HG03432 (cell line): ENCODE results near the gene GPX8.

Experiments
- ATAC-seq: cut with Tn5 transposase; IDR thresholded peaks from one replicate; pipeline ENCODE4 v1.9.1; 2021; ENCODE audit warnings: mild to moderate bottlenecking, moderate library complexity; ENCODE audit not compliant: unreplicated experiment

The GPX8 gene

DNA sequence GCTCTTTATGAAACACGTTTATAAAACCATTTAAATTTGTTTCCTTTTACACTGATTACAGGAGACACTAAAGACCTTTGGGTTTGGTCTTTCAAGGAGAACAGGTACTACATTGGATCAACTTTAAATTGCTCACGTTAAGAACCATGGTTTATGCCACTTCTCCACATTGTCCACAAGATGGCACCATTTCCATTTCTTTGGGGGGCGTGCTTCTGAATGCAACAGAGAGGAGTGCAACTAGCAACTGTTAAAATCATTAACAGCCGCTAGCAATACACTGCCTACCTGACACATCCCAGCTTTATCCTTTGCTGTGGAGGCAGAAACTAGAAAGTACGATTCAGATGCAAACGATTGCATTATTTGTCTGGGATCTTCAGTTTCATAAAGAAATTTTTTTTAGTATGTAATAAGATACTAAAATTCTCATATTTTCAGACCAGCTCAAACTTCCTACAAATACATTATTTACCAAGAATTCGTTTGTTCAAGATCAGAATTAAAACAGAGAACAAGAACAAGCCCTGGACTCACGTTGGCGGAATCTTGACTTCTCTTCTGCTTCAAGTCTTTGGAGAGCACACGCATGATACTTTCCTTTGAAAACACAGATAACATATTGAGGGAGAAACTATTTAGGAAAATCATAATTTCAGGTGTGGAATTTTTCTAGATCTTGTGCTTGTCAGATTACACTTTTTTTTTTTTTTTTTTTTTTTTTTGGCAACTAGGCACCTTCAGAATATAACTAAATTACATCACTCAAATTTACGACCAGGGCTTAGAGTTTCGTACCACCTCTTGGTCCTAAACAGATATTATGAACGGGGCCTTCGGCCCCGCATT lies 12.3 kb downstream of the GPX8 start:
- peak; percentile 52 for ATAC-seq

DNA sequence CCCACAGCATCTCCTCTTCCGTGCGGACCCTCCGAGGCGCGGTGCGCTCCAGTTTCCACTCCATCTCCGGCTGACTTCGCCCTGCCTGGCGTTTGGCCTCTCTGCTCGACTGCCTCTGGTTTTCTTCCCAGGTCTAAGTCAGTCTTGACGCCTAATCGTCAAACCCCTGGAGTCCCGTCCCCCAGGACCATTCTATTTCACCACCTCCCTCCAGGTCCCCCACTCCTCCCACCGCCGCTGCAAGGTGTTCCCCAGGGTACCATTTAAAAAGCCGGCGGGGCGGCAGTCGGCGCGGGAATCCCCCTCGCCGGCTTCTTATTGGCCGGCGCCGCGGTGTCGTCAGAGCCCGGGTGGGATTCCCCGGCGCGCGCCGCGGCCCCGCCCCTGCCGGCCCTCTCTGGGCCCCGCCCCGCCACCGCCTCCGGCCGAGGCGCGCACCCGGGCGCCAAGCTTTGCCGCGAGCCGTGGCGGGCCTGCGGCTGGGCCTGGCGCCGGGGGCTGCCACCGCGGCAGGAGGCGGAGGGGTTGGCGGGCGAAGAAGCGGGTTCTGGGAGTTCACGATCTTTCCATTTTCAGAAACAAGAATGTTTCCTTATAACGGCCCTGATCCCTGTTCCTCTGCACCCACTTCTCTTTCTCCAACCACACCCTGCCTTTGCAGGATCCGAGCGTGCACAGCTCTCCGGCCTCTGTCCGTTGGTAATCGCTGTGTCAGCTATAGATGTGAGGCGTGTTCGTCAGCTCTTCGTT lies 13.1 kb downstream of the GPX8 start, which contains the start of gene CDC20B:
CDC20B (minus strand) TSS at position 241 of the 750 bp plus-strand sequence; CDS start at position 64, 177 bp downstream.
- ATAC-seq, result peak; percentile 94

DNA sequence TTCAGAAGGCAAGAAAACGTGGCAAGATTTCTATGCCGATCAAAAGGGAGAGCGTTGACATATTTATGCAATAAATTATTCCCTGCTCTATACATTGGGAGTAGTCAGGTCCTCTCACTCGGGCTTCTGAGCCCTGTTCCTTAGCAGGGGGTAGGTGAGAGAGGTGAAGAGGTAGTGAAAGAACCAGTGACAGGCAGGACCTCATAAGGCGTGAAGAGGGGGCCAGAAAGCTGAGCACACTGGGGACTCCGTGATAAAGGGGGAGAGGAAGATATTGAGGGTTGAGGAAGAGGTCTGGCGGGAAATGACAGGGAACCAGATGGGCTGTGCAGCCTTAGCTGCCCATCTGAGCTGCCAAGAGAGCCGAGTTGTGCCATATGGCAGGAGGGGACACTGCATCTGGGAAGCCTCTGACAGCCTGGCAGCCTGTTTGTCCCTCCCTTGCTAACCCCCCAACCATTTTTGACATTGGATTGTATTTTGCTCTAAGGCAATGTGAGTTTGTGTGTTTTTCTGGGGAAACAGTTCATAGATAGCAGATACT lies 13.8 kb downstream of the GPX8 start:
- ATAC-seq, result peak; percentile 15

DNA sequence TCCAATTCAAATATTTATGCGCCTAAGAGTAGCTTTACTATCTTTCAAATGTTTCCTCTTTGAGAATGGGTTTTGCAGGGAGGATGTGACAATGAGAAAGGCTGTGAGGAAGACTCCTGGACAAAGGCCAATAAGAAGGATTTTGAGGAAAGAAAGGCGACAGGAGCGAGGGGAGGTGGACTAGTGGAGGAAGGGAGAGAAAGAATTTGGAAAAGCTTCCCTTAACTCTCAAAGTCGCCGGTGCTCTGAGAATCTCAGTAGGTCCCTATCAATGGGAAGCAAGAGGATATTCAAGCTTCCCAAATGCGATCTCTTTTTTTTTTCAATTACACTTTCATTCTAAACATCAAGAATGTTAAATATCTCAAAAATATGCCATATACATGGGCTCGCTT lies 15.8 kb downstream of the GPX8 start:
- no peak for ATAC-seq

DNA sequence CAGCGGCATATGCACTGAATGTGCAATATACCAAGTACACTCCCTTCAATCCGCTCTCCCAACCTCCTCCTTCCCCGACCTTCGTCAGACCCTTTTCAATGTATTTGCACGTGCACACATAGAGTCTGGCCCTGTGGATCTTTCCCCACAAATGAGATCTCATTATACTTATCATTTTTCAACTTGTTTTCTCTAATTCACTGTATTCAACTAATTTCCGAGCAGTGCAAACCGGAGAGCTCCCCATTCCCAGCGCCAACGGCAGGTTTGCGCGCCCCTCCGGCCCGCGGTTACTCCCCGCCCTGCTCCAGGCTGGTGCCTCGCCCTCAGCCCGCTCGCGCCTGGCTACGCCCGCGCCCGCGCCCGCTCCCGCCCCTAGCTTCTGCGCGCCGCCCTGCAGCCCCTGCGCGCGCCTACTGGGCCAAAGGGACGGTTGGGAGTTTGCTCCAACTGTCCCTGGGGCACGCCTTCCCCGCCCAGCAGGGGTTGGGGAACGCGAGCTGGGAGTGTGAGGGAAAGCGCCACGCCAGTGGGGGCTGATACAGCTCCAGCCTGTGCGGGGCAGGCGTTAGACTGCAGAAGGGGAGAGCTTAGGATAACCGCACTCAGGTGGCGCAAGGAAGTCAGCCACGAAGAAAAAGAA lies 16.3 kb downstream of the GPX8 start:
- ATAC-seq, result no peak

DNA sequence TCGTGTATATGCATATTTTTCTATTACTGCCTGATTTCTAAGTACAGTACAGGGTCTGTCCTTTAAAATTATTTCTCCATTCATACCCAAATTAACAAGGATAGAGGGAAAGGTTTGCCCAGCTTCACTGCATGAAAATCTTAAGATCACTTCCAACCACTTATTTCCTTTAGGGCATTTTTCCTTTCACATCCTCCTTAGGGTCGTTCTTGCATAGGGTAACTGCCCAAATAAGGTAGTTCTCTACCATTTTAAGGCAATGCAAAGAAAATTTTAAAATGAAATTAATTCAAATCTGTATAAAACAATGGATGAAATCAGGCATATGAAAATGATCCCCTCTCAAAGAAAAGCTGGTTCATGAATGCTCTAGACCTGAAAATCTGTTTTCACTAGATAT lies 17.1 kb downstream of the GPX8 start:
- ATAC-seq, result no peak

DNA sequence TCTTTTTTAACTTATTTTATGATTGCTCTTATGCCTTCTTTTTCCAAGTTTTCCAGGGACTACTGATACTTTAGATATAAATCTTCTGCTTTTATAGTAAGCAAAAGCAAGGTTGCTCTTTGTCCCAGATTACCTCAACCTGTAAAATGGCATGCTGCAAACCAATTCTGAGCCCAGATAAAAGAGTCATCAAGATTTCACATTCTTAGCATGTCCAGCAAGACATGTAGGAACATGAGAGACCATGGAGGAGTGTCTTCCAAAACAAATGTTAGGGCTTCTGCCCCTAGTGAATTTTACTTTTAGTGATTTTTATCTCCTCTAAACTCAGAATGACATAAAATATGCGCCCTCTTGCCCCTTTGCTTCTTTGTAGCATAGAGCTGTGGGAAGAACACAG lies 20.0 kb downstream of the GPX8 start:
- ATAC-seq, result no peak

DNA sequence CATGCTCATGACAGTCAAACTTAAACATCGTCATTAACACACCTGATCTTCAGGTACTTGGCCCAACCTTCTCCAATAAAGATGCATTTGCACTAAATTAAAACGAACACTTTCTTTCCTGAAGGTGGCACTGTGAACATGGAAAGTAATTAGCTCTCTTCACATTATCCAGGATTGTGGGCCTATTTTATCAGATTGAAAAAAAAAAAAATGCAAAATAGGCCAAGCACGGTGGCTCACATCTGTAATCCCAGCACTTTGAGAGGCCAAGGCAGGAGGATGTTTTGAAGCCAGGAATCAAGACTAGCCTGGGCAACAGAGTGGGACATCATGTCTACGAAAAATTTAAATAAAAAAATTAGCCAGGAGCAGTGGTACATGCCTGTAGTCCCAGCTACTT lies 27.4 kb downstream of the GPX8 start:
- no peak for ATAC-seq

DNA sequence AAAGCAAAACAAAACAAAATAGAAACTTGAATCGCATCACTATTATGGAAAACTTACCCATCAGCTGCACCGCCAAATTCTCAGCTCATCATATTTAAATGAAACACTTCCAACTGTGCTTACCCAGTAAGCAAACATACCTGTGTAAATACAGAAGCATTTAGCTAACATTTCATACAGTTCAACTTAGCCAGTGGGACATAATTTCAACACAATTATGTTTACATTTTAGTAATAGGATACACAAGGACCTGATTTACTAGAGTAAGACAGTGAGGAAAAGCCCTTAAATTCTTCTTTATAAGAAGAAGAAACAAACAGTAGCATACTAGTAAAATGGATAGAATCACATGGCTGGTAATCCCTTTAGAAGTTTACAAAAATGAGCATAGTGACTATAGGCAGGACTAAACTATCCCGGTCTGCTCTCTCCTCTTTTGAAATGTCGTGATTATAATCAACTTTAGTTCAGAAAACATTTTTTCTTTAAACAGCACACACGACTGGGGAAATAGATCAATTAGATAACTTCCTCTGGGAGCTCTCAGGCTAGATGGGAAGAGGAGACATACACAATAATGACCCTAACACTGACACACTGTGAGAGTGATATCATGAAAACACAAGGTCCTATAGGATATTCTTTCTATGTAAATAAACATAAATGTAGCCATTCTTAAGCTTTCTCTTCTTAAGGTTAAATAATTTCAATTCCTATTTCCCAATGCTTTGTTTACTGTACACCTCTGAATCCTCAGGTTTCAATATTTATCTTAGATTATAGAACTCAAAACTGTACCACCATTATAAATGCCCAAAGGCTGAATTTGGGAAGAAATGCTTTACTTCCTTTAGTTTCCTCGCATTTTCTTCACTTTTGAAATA lies 28.9 kb downstream of the GPX8 start:
- no peak for ATAC-seq

DNA sequence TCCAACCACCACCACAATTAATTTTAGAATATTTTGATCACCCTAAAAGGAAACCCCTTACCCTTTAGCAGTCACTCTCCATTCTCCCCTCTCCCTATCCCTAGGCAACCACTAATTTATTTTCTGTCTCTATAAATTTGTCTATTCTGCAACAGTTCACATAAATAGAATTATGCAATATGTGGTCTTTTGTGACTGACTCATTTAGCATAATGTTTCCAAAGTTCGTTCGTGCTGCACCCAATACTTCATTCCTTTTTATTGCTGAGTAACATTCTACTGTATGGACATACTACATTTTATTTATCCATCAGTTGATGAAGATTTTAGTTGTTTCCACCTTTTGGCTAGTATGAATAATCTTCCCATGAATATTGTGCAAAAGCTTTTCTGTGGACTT lies 31.2 kb downstream of the GPX8 start:
- ATAC-seq, result no peak

DNA sequence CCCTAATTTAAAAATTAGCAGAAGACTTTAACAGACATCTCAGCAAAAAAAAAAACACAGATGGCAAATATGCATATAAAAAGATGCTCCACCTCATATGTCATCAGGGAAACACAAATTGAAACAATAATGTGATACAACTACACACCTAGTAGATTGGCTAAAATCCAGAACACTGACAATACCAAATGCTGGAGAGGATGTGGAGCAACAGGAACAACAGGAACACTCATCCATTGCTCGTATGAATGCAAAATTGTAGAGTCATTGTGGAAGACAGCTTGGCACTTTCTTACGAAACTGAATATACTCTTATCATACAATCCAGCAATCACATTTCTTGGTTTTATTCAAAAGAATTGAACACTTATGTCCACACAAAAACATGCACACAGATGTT lies 45.0 kb downstream of the GPX8 start:
- ATAC-seq, result no peak

DNA sequence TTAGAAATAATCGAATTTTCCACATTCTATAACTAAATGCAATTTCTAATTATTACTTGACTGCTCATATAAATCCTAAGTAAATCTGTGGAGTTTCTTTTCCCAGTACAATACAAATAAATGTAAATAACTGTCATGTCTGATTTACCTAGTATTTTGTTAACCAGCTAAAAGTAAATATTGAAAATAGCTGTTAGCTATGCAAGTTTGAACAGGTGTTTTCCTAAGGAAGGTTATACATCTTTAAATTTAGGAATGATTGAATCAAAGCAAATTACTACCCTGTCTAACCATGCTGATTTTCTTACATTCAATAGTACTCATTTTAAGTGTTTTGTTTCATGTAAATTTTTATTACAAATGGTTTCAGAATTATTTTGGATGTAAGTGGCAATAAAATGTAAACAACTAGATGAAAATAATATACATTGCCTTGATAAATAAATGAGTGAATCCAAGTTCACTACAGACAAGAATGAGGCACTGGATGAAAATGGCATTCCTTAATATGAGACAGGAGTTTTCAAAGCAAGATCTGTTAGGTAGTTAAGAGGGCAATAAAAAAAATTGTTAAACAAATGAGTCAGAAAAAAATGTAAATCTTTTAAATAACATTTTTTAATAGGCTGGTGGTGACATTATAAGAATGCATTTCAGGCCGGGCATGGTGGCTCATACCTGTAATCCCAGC lies 51.4 kb downstream of the GPX8 start:
- no peak for ATAC-seq
